Neuronal stem cell (in vitro differentiated cells): ENCODE results near the gene ALDOA.

Experiments
- DNase-seq: peaks from one replicate; pipeline ENCODE4 v3.0.0-alpha.2; 2013; ENCODE audit warnings: low spot score
- H2AFZ ChIP-seq: one replicate; pipeline ENCODE4 v1.6.1; 2013; ENCODE audit warnings: mild to moderate bottlenecking, low read length, inconsistent platforms
- H2AK5ac ChIP-seq: 2 replicates; pipeline ENCODE4 v1.6.1; 2013; ENCODE audit warnings: low read depth, mild to moderate bottlenecking, inconsistent platforms, low read length, moderate library complexity, mixed read lengths
- H2BK120ac ChIP-seq: 2 replicates; pipeline ENCODE4 v1.6.1; 2013; ENCODE audit warnings: low read depth, mild to moderate bottlenecking, inconsistent platforms, low read length, moderate library complexity, mixed read lengths
- H2BK12ac ChIP-seq: one replicate; pipeline ENCODE4 v1.6.1; 2013; ENCODE audit warnings: low read length, inconsistent platforms
- H2BK15ac ChIP-seq: 2 replicates; pipeline ENCODE4 v1.6.1; 2013; ENCODE audit warnings: mild to moderate bottlenecking, low read length, inconsistent platforms, mixed read lengths
- H2BK5ac ChIP-seq: one replicate; pipeline ENCODE4 v1.6.1; 2013; ENCODE audit warnings: inconsistent platforms, mild to moderate bottlenecking, low read length, moderate library complexity
- H3K14ac ChIP-seq: one replicate; pipeline ENCODE4 v1.6.1; 2013; ENCODE audit warnings: low read length, inconsistent platforms
- H3K18ac ChIP-seq: 2 replicates; pipeline ENCODE4 v1.6.1; 2013; ENCODE audit warnings: low read length, inconsistent platforms
- H3K23ac ChIP-seq: 2 replicates; pipeline ENCODE4 v1.6.1; 2013; ENCODE audit warnings: low read depth, mild to moderate bottlenecking, mixed read lengths, low read length, inconsistent platforms; ENCODE audit not compliant: poor library complexity
- H3K27ac ChIP-seq: replicated peaks from 3 replicates; pipeline ENCODE4 v1.5.1; 2013; ENCODE audit warnings: low read length, inconsistent platforms
- H3K27me3 ChIP-seq, 3 experiments: 2 replicates each; pipeline ENCODE4 v1.6.1; 2013; ENCODE audit warnings: low read length in 3 of 3, mild to moderate bottlenecking in 2 of 3, inconsistent platforms in 1 of 3, low read depth in 1 of 3, mixed read lengths in 1 of 3, moderate library complexity in 1 of 3; ENCODE audit not compliant: control insufficient read depth in 3 of 3, insufficient read depth in 3 of 3
- H3K36me3 ChIP-seq, 2 donors: replicated peaks in 1 of 2; 2 replicates each; pipeline ENCODE4 v1.6.1; 2013; ENCODE audit warnings: low read length in 2 of 2; ENCODE audit not compliant: control insufficient read depth in 2 of 2, insufficient read depth in 2 of 2
- H3K4ac ChIP-seq: 2 replicates; pipeline ENCODE4 v1.6.1; 2013; ENCODE audit warnings: inconsistent platforms, mild to moderate bottlenecking, low read length, moderate library complexity
- H3K4me1 ChIP-seq, 2 donors: 1 replicate in 1 of 2; 2 replicates in 1 of 2; pipeline ENCODE4 v1.6.1; 2013; ENCODE audit warnings: low read length in 2 of 2, low read depth in 1 of 2; ENCODE audit not compliant: control insufficient read depth in 2 of 2, insufficient read depth in 1 of 2
- H3K4me2 ChIP-seq: one replicate; pipeline ENCODE4 v1.6.1; 2013; ENCODE audit warnings: mild to moderate bottlenecking, low read length, inconsistent platforms; ENCODE audit not compliant: insufficient read depth, poor library complexity, severe bottlenecking
- H3K4me3 ChIP-seq, 2 donors: 2 replicates each; pipeline ENCODE4 v1.5.1; 2013; ENCODE audit warnings: low read length in 2 of 2, mild to moderate bottlenecking in 2 of 2, inconsistent platforms in 1 of 2, moderate library complexity in 1 of 2
- H3K79me1 ChIP-seq: one replicate; pipeline ENCODE4 v1.6.1; 2013; ENCODE audit warnings: low read depth, mild to moderate bottlenecking, inconsistent platforms, low read length, moderate library complexity
- H3K9ac ChIP-seq: one replicate; pipeline ENCODE4 v1.6.1; 2013; ENCODE audit warnings: mild to moderate bottlenecking, low read depth, low read length, inconsistent platforms; ENCODE audit not compliant: poor library complexity
- H3K9me3 ChIP-seq, 2 donors: replicated peaks in 1 of 2; 2 replicates each; pipeline versions ENCODE3 to v1.6.1; 2013; ENCODE audit warnings: low read length in 2 of 2, mild to moderate bottlenecking in 2 of 2, inconsistent platforms in 1 of 2, low read depth in 1 of 2, mixed read lengths in 1 of 2, moderate library complexity in 1 of 2; ENCODE audit not compliant: control insufficient read depth in 2 of 2, insufficient read depth in 1 of 2
- H4K8ac ChIP-seq: one replicate; pipeline ENCODE4 v1.6.1; 2013; ENCODE audit warnings: low read depth, mild to moderate bottlenecking, inconsistent platforms, low read length, moderate library complexity
- H4K91ac ChIP-seq: one replicate; pipeline ENCODE4 v1.6.1; 2013; ENCODE audit warnings: low read length, low read depth, mild to moderate bottlenecking, inconsistent platforms; ENCODE audit not compliant: poor library complexity
- WGBS, 2 donors: extraction: QIAGEN DNeasy Blood & Tissue Kit; methylation state at CpG; one replicate each; pipeline ENCODE4 v1.1.7; 2013; ENCODE audit warnings: missing lambda C conversion rate in 2 of 2, mixed read lengths in 1 of 2; ENCODE audit not compliant: insufficient read length in 2 of 2, insufficient replicate concordance in 1 of 2; ENCODE audit errors: extremely low coverage in 2 of 2; 5-methylcytosine and 5-hydroxymethylcytosine counted together

Gene ALDOA

GRCh38 chr16:30049871-30050270 lies 15.7 kb upstream of the ALDOA start:
- H2BK12ac ChIP-seq: no peak overlapping the region
- no CpG with 5 or more reads among the region's 8 CpGs for WGBS, 2 donors
- H3K9ac ChIP-seq: no peak overlapping the region
- H3K4me3 ChIP-seq: no peak overlapping the region
- no peak overlapping the region for H3K4ac ChIP-seq
- H3K79me1 ChIP-seq: peaks cover 4% of the 10 kb centered on the region
- no peak overlapping the region for H2BK15ac ChIP-seq
- no peak overlapping the region for H2BK120ac ChIP-seq
- H3K36me3 ChIP-seq: no peaks in the 10 kb centered on the region
- H3K27me3 ChIP-seq: peaks cover 0 to 4% (median 0%) of the 10 kb centered on the region in 3 experiments
- no peak overlapping the region for H4K8ac ChIP-seq
- no peak overlapping the region for H2AK5ac ChIP-seq
- no peak overlapping the region for H2AFZ ChIP-seq
- H3K23ac ChIP-seq: no peak overlapping the region
- H3K4me2 ChIP-seq: no peak overlapping the region
- peaks cover 7 to 9% of the 10 kb centered on the region in 2 donors for H3K4me1 ChIP-seq
- no peak overlapping the region for H3K14ac ChIP-seq
- no peak overlapping the region for H3K27ac ChIP-seq
- no peak for DNase-seq
- H4K91ac ChIP-seq: no peak overlapping the region
- peaks cover 0 to 3% of the 10 kb centered on the region in 2 donors for H3K9me3 ChIP-seq
- no peak overlapping the region for H2BK5ac ChIP-seq
- no peak overlapping the region for H3K18ac ChIP-seq

DNA sequence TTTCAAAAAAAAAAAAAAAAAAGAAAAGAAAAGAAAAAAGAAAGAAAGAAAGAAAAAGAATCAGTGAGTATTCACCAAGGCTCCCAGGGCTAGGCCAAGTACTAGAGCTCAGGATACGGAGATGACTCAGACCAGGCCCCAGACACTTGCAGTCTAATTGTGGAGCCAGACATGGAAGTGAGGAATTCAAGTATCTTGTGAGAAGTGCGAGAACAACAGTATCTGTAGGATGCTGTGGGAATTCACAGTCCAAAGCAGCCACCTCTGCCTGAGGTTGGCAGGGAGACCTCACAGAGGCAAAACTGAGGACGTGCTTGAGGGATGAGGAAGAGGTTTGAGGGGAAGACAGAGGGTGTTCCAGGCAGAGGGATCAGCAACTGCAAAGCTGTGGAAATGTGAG lies 14.0 kb upstream of the ALDOA start:
- no peak overlapping the region for H3K18ac ChIP-seq
- H2AFZ ChIP-seq: no peak overlapping the region
- H3K27me3 ChIP-seq: no peaks in the 10 kb centered on the region
- no peak overlapping the region for H2BK12ac ChIP-seq
- H3K79me1 ChIP-seq: no peaks in the 10 kb centered on the region
- no peak overlapping the region for H3K9ac ChIP-seq
- H2BK5ac ChIP-seq: no peak overlapping the region
- no peak overlapping the region for H3K14ac ChIP-seq
- H2AK5ac ChIP-seq: no peak overlapping the region
- H3K27ac ChIP-seq: no peak overlapping the region
- no peaks in the 10 kb centered on the region for H3K9me3 ChIP-seq
- no peak overlapping the region for H3K4ac ChIP-seq
- H4K91ac ChIP-seq: no peak overlapping the region
- H3K4me2 ChIP-seq: no peak overlapping the region
- H3K4me3 ChIP-seq: no peak overlapping the region
- no peak overlapping the region for H3K23ac ChIP-seq
- no peak overlapping the region for H2BK15ac ChIP-seq
- WGBS, 2 donors: no CpG with 5 or more reads among the region's 3 CpGs
- H4K8ac ChIP-seq: no peak overlapping the region
- H3K36me3 ChIP-seq: peaks cover 0 to 7% of the 10 kb centered on the region in 2 donors
- no peak overlapping the region for H2BK120ac ChIP-seq
- peaks cover 7 to 9% of the 10 kb centered on the region in 2 donors for H3K4me1 ChIP-seq
- no peak for DNase-seq

GRCh38 chr16:30052671-30053372 lies 12.7 kb upstream of the ALDOA start:
- no CpG with 5 or more reads among the region's 58 CpGs for WGBS, 2 donors
- no peak overlapping the region for H2BK12ac ChIP-seq

GRCh38 chr16:30053376-30054015 lies 12.1 kb upstream of the ALDOA start:
- DNase-seq: no peak
- H2BK15ac ChIP-seq: peak overlapping the region; percentile 69
- H3K27me3 ChIP-seq: no peaks in the 10 kb centered on the region
- peak overlapping the region; percentile 86 for H3K14ac ChIP-seq
- H2BK5ac ChIP-seq: peak overlapping the region; percentile 60
- H3K18ac ChIP-seq: peak overlapping the region; percentile 92
- no CpG with 5 or more reads among the region's 19 CpGs for WGBS, 2 donors
- H3K9ac ChIP-seq: peak overlapping the region; percentile 85
- no peak overlapping the region for H4K8ac ChIP-seq
- peak overlapping the region; percentile 89 for H3K23ac ChIP-seq
- peak overlapping the region; percentile 90 to 96 for H3K4me3 ChIP-seq
- H4K91ac ChIP-seq: no peak overlapping the region
- peak overlapping the region; percentile 99 for H2AFZ ChIP-seq
- H2BK12ac ChIP-seq: peak overlapping the region; percentile 1
- H3K36me3 ChIP-seq: peaks cover 2 to 20% of the 10 kb centered on the region in 2 donors
- H3K4me2 ChIP-seq: peak overlapping the region; percentile 98
- H3K27ac ChIP-seq: no peak overlapping the region
- no peaks in the 10 kb centered on the region for H3K79me1 ChIP-seq
- H3K4me1 ChIP-seq: peaks cover 7 to 9% of the 10 kb centered on the region in 2 donors
- peak overlapping the region; percentile 28 for H2AK5ac ChIP-seq
- H2BK120ac ChIP-seq: peak overlapping the region; percentile 63
- H3K4ac ChIP-seq: peak overlapping the region; percentile 70
- H3K9me3 ChIP-seq: no peaks in the 10 kb centered on the region

More at GRCh38 chr16:30052671-30053372, 12.7 kb upstream of the ALDOA start:
- peak overlapping the region; percentile 60 for H2BK5ac ChIP-seq
- H3K9ac ChIP-seq: peak overlapping the region; percentile 85
- H3K27ac ChIP-seq: no peak overlapping the region
- H3K79me1 ChIP-seq: no peaks in the 10 kb centered on the region
- DNase-seq: peak; percentile 85
- peak overlapping the region; percentile 28 for H2AK5ac ChIP-seq
- peak overlapping the region; percentile 69 for H2BK15ac ChIP-seq
- no peak overlapping the region for H4K8ac ChIP-seq
- H3K27me3 ChIP-seq: no peaks in the 10 kb centered on the region
- peak overlapping the region; percentile 89 for H3K23ac ChIP-seq
- H3K18ac ChIP-seq: peak overlapping the region; percentile 92
- H3K4me2 ChIP-seq: peak overlapping the region; percentile 98
- H3K36me3 ChIP-seq: peaks cover 2 to 16% of the 10 kb centered on the region in 2 donors
- H2BK120ac ChIP-seq: peak overlapping the region; percentile 63
- H3K4me1 ChIP-seq: peaks cover 7 to 9% of the 10 kb centered on the region in 2 donors
- H3K4ac ChIP-seq: peak overlapping the region; percentile 70
- no peaks in the 10 kb centered on the region for H3K9me3 ChIP-seq
- H3K4me3 ChIP-seq: peak overlapping the region; percentile 90 to 96
- peak overlapping the region; percentile 99 for H2AFZ ChIP-seq
- no peak overlapping the region for H4K91ac ChIP-seq
- H3K14ac ChIP-seq: peak overlapping the region; percentile 86
